Keratinocyte (primary cell): Measurements from ENCODE around the gene TNS1. TPM values are rescaled to one million over a fixed set of nuclear protein-coding genes. Genes with fewer than 3 reads are reported as not detected.

Source experiments
- DNase-seq: peaks from one replicate; pipeline ENCODE4 v3.0.0-alpha.2; 2011; ENCODE audit warnings: low read depth, missing footprints, low spot score
- FAIRE-seq: peaks from 2 replicates; lab custom pipeline; 2011; peaks lifted over from hg19 to GRCh38; lab: Jason Lieb, UNC
- H2AFZ ChIP-seq: 2 replicates; pipeline ENCODE4 v1.6.0; 2012; ENCODE audit warnings: low read length, control low read depth, inconsistent platforms; ENCODE audit not compliant: control insufficient read depth
- H3K27ac ChIP-seq: 2 replicates; pipeline ENCODE4 v1.5.1; 2011; ENCODE audit warnings: low read length; ENCODE audit not compliant: control insufficient read depth, insufficient read depth
- H3K27me3 ChIP-seq: 3 replicates; pipeline ENCODE4 v1.6.0; 2011; ENCODE audit warnings: low read length; ENCODE audit not compliant: control insufficient read depth, insufficient read depth; ENCODE audit errors: extremely low read depth
- H3K36me3 ChIP-seq, 2 experiments: 2 replicates in 1 of 2; 3 replicates in 1 of 2; pipeline ENCODE4 v1.5.1; 2011; ENCODE audit warnings: low read length in 2 of 2, mild to moderate bottlenecking in 1 of 2; ENCODE audit not compliant: control insufficient read depth in 2 of 2, insufficient read depth in 2 of 2; ENCODE audit errors: extremely low read depth in 1 of 2
- H3K4me1 ChIP-seq: 3 replicates; pipeline ENCODE4 v1.5.1; 2011; ENCODE audit warnings: low read length; ENCODE audit not compliant: control insufficient read depth, insufficient read depth; ENCODE audit errors: extremely low read depth
- H3K4me2 ChIP-seq: 3 replicates; pipeline ENCODE4 v1.6.0; 2011; ENCODE audit warnings: low read depth, low read length; ENCODE audit not compliant: control insufficient read depth, insufficient read depth; ENCODE audit errors: extremely low read depth
- H3K4me3 ChIP-seq, 3 experiments: fragments of 200-600 bp in 1 of 3; sonication (generic) in 1 of 3; 2 replicates in 2 of 3; 3 replicates in 1 of 3; pipeline ENCODE4 v1.5.1; 2011 to 2016; ENCODE audit warnings: low read length in 3 of 3, mild to moderate bottlenecking in 3 of 3, control low read depth in 2 of 3, inconsistent platforms in 1 of 3, low read depth in 1 of 3, mixed read lengths in 1 of 3, mixed run types in 1 of 3, moderate library complexity in 1 of 3; ENCODE audit not compliant: control insufficient read depth in 2 of 3, insufficient read depth in 2 of 3; ENCODE audit errors: extremely low read depth in 1 of 3
- H3K79me2 ChIP-seq: 2 replicates; pipeline ENCODE4 v1.6.0; 2012; ENCODE audit warnings: low read length; ENCODE audit not compliant: control insufficient read depth, insufficient read depth
- H3K9ac ChIP-seq: 3 replicates; pipeline ENCODE4 v1.6.0; 2011; ENCODE audit warnings: low read length; ENCODE audit not compliant: control insufficient read depth, insufficient read depth; ENCODE audit errors: extremely low read depth
- H3K9me1 ChIP-seq: 3 replicates; pipeline ENCODE4 v1.6.0; 2011; ENCODE audit warnings: low read length; ENCODE audit not compliant: control insufficient read depth, insufficient read depth; ENCODE audit errors: extremely low read depth
- H3K9me3 ChIP-seq: 2 replicates; pipeline ENCODE4 v1.5.1; 2012; ENCODE audit warnings: low read depth, low read length; ENCODE audit not compliant: control insufficient read depth
- H4K20me1 ChIP-seq: 3 replicates; pipeline ENCODE4 v1.6.0; 2011; ENCODE audit warnings: low read length; ENCODE audit not compliant: control insufficient read depth, insufficient read depth; ENCODE audit errors: extremely low read depth
- EZH2 ChIP-seq: IDR thresholded peaks from one replicate; pipeline ENCODE4 v1.6.1; 2012; ENCODE audit warnings: inconsistent platforms, mild to moderate bottlenecking, low read length, moderate library complexity
- dilution Hi-C: fragments of 300-500 bp; cut with MboI; formaldehyde crosslinking; loops from one replicate; pipeline ENCODE4 v1.7.0; 2020; ENCODE audit warnings: low sequenced_read_pairs; ENCODE audit not compliant: extremely low pct_ligation_motif_present
- polyA plus RNA-seq, 5 experiments: library from polyadenylated mRNA; depleted of rRNA in 3 of 5; stranded (reverse) in 3 of 5; stranded (forward) in 1 of 5; unstranded in 1 of 5; fragments of >200 nt; gene quantifications; 1 replicate in 1 of 5; 2 replicates in 3 of 5; 3 replicates in 1 of 5; pipeline versions ENCODE4 v1.2.1 to v1.2.3, GENCODE V29; 2011 to 2012; ENCODE audit warnings: missing spikeins in 2 of 5, low read depth in 1 of 5, low replicate concordance in 1 of 5
- TF ChIP-seq, protein P1 (sequence below), 3 experiments: IDR thresholded peaks in 1 of 3; conservative IDR thresholded peaks in 1 of 3; optimal IDR thresholded peaks in 1 of 3; 2 replicates in 2 of 3; 3 replicates in 1 of 3; pipeline versions ENCODE3 to v1.5.1; 2011; ENCODE audit warnings: low read length in 3 of 3, mild to moderate bottlenecking in 3 of 3, moderate library complexity in 2 of 3, control low read depth in 1 of 3, inconsistent platforms in 1 of 3; ENCODE audit not compliant: insufficient read depth in 2 of 3; ENCODE audit errors: extremely low read depth in 1 of 3

The TNS1 gene
- polyA plus RNA-seq, 1 donor (not counting 4 experiments of a cell fraction or from before 2014, with no cell fraction given): 2.5 TPM

DNA sequence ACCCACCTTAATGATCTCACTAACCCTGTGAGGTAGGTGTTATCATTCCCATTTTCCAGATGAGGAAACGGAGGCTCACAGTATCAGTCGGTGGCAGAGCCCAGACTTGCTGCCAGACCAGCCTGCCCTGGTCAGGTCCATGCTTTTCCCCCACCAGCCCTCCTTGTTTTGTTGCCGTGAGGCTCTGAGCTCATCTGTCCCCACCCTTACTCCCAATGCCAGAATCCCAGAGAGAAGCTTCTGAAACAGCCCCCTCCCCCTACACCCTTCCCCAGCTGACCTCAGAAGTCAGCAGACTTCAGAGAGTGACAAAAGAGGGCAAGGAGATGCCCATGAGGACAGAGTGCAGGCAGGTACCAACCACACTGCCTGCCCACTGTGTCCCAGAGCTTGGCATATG is 20.8 kb upstream of the TNS1 start:
- no peak overlapping the region for H3K27ac ChIP-seq
- H2AFZ ChIP-seq: no peak overlapping the region
- H3K36me3 ChIP-seq: no peaks in the 10 kb centered on the region
- no peaks in the 10 kb centered on the region for H4K20me1 ChIP-seq
- dilution Hi-C loops: no loop called here
- peak; percentile 68 for FAIRE-seq
- no peaks in the 10 kb centered on the region for H3K79me2 ChIP-seq
- DNase-seq: no peak
- no peaks in the 10 kb centered on the region for H3K9me1 ChIP-seq
- H3K27me3 ChIP-seq: peaks cover 16% of the 10 kb centered on the region
- no peak overlapping the region for H3K4me2 ChIP-seq
- H3K4me3 ChIP-seq: no peak overlapping the region
- no peak overlapping the region for H3K9ac ChIP-seq
- H3K9me3 ChIP-seq: no peaks in the 10 kb centered on the region
- TF ChIP-seq EZH2: no peak
- TF ChIP-seq, protein P1, sequence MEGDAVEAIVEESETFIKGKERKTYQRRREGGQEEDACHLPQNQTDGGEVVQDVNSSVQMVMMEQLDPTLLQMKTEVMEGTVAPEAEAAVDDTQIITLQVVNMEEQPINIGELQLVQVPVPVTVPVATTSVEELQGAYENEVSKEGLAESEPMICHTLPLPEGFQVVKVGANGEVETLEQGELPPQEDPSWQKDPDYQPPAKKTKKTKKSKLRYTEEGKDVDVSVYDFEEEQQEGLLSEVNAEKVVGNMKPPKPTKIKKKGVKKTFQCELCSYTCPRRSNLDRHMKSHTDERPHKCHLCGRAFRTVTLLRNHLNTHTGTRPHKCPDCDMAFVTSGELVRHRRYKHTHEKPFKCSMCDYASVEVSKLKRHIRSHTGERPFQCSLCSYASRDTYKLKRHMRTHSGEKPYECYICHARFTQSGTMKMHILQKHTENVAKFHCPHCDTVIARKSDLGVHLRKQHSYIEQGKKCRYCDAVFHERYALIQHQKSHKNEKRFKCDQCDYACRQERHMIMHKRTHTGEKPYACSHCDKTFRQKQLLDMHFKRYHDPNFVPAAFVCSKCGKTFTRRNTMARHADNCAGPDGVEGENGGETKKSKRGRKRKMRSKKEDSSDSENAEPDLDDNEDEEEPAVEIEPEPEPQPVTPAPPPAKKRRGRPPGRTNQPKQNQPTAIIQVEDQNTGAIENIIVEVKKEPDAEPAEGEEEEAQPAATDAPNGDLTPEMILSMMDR (optimal IDR thresholded peaks at IDR 0.05 in 1 of 3, IDR thresholded peaks at IDR 0.05 in 1 of 3, conservative IDR thresholded peaks at IDR 0.05 in 1 of 3; ENCODE audit: extremely low read depth in 1 of 3, insufficient read depth in 2 of 3, low read length in 3 of 3): no peak
- peaks cover 6% of the 10 kb centered on the region for H3K4me1 ChIP-seq

DNA sequence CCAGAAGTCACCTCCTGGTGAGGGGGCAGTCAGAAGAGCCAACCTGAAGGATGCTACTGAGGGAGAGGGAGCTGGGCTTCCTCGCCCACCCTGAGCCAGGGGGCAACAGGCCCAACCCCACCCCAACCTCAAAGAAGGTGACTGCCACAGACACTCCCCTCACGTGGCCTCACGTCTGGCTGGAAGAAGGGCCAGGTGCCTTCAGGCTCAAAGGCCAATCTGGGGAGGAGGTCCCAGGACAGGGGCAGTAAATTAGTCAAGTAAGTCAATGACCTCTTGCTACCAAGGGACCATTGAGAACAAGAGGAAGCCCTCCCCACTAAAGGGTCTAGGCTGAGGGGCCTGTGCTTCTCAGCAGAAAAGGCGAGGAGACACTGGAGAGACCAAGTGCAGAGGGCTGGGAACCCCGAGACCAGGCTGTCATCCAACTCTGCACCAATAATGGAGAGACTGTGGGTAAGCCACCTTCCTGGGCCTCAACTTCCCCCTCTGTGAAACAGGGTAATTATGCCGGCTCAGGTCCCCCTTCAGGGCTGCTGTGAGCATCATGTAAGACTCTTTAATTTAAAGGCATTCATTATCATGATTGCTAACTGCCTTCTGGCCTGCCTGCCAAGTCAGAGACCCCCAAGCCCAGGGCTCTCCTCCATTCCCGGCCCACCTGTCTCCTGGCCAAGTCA is 20.2 kb upstream of the TNS1 start:
- no peak overlapping the region for H3K4me3 ChIP-seq
- H3K9me1 ChIP-seq: no peaks in the 10 kb centered on the region
- no peaks in the 10 kb centered on the region for H4K20me1 ChIP-seq
- H3K4me2 ChIP-seq: no peak overlapping the region
- peaks cover 16% of the 10 kb centered on the region for H3K27me3 ChIP-seq
- no peaks in the 10 kb centered on the region for H3K9me3 ChIP-seq
- no peak overlapping the region for H3K27ac ChIP-seq
- no peaks in the 10 kb centered on the region for H3K36me3 ChIP-seq
- dilution Hi-C loops: no loop called here
- no peaks in the 10 kb centered on the region for H3K79me2 ChIP-seq
- FAIRE-seq: no peak
- H2AFZ ChIP-seq: no peak overlapping the region
- TF ChIP-seq, protein P1 (optimal IDR thresholded peaks at IDR 0.05 in 1 of 3, IDR thresholded peaks at IDR 0.05 in 1 of 3, conservative IDR thresholded peaks at IDR 0.05 in 1 of 3; ENCODE audit: extremely low read depth in 1 of 3, insufficient read depth in 2 of 3, low read length in 3 of 3): no peak
- TF ChIP-seq EZH2: no peak
- no peak for DNase-seq
- no peak overlapping the region for H3K9ac ChIP-seq
- H3K4me1 ChIP-seq: no peaks in the 10 kb centered on the region
